Measurements from ENCODE around the gene CHST6. TPM values are rescaled to one million over a fixed set of nuclear protein-coding genes. Genes with fewer than 3 reads are reported as not detected.
A peak's percentile ranks its signal among the peaks of the same experiment; 100 is the strongest.
"Not testable (repeated sequence)": the region's sequence is repeated elsewhere in the genome, so short reads cannot be mapped to it uniquely, and the experiment has no call there.

CHST6 gene
- total RNA-seq, 1 experiment from 2014 or later = 1.8 TPM

DNA sequence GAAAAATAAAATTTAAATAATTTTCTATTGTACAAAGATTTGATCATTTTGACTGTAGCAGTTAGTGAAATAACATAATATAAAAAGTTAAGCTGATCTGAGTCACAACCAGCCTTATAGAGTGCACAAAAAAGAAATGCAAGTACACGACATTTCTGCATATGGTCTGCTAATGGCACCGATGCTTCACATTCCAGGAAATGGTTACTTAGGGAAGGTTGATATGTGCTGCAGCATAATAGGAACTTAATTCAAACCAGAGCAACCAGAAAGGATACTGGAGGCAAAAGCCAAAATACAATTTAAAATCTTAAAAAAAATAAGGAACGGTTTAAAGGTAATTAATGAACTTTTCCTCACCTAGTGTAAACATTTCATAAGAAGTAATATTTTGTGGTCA, 51.9 kb downstream of the CHST6 start:
- no peak for DNase-seq (ENCODE audit: low read depth)

DNA sequence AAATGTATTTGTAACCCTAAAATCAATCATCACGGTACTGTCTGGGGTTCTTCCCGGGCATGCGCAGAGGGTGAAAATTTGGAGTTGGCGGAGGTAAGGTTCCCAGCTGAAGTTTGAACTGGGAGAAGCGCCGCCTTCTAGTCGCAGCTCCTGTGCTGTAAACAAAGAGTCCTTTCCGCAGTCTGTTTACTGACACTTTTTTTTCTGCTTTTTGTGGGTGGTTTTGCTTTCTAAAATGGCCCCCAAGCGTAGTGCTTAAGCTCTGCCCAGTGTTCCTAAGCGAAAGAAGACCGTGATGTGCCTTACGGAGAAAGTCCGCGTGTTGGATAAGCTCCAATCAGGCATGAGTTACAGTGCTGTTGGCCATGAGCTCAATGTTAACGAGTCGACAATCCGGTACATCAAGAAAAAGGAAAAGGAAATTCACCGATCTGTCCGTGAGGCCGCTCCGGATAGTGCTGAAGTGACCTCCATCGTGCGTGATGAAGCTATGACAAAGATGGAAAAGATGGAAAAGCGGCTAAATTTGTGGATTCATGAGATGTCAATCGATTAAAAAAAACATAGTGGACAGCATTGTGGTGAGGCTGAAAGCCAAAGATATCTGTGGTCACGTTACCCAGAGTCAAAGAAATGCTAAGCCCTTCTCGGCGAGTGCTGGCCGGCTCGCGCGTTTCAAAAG, 61.4 kb downstream of the CHST6 start:
- DNase-seq (ENCODE audit: low read depth) = peak; percentile 95

DNA sequence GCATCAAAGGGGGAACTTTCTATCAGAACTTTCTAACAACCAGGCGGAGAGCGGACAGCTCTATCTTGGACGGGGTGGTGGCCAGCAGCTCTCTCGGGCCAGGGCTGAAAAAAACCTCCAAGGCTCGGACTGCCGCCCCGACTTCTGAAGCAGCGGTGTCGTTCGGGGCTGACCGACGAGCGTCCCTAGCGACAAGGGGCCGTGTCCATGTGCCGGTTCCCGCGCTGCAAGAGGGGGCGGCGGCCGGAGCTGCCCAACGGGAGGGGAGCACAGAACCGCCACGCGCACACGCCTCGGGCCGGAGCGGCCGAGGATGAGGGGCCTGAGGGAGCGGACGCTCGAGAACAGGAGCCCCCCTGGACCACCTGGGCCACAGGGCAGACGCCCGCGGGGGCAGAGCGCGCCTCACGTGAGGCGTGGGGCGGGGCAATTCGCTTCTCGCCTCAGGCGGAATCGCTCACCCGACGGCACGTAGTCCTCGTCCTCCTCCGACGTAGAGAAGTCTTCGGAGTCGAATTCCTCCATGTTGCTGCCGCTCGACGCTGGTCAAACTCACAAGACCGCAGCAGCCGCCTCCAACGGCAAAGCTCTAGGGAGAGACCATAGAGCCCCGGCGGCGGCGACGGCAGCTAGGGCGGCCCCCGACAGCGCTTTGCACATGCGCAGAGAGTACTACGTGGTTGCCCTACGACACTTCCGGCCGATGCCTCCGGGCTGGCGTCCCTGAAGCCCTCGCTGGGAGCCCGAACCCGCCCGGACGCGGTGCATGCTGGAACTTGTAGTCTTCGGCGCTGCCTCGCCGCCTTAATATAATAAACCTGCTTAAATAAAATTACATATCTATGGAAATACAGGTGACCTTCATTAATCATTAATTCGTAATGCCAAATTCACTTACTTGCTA, 62.2 kb downstream of the CHST6 start, which contains the start of gene CFDP1:
CFDP1 (minus strand) TSS at position 676 of the 904 bp plus-strand sequence; CDS start at position 525, 151 bp downstream.
- DNase-seq (ENCODE audit: low read depth) = peak; percentile 90

DNA sequence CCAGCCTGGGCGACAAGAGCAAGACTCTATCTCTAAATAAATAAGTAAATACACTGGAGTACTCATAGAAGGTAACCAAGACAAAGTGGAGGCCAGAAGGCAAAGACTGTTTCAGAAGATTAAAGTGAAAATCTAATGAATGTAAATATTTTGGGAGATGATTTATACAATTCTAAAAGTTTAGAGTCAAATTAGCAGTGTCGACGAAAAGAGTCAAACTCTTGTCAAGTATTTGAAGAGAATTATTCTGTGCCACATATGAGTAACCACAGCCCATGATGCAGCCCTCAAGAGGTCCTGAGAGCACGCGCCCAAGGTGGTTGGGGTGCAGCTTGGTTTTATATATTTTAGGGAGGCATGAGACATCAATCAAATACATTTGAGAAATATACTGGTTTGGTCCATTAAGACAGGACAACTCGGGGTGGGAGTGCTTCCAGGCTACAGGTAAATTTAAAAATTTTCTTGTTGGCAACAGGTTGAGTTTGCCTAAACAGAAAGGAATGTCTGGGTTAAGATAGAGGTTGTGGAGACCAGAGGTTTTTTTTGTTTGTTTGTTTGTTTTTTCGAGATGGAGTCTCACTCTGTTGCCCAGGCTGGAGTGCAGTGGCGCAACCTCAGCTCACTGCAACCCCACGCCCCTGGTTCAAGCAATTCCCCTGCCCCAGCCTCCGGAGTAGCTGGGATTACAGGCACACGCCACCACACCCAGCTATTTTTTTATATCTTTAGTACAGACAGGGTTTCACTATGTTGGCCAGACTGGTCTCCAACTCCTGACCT, 65.4 kb downstream of the CHST6 start:
- DNase-seq (ENCODE audit: low read depth) = no peak

DNA sequence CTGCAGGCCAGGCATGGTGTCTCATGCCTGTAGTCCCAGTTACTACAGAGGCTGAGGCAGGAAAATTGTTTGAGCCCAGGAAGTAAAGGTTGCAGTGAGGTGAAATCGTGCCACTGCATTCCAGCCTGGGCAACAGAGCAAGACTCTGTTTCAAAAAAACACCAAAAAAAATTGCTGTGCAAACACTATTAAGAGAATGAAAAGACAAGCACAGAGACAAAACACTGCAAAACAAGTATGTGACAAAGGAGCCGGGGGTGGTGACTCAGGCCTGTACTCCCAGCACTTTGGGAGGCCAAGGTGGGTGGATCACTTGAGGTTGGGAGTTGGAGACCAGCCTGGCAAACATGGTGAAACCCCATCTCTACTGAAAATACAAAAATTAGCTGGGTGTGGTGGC, 68.7 kb downstream of the CHST6 start:
- peak; percentile 7 for DNase-seq (ENCODE audit: low read depth)

DNA sequence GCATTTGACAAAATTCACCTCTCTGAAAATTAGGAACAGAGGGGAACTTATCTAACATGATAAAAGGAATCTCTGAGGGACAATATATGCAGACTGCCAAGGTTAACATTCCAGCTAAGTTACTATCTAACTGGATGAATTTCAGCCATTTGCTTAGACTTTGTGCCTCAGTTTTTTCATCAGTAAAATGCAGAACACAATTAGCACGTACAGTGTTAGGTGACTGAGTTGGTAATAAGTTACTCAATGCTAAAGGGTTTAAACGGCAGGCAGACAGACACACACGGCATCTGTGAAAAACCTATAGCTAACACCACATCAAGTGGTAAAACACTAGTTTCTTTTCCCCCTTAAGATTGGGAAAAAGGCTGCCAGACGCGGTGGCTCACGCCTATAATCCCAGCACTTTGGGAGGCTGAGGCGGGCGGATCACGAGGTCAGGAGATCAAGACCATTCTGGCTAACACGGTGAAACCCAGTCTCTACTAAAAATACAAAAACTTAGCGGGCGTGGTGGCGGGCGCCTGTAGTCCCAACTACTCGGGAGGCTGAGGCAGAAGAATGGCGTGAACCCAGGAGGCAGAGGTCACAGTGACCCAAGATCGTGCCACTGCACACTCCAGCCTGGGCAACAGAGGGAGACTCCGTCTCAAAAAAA, 71.0 kb downstream of the CHST6 start:
- DNase-seq (ENCODE audit: low read depth) = not testable (repeated sequence)

DNA sequence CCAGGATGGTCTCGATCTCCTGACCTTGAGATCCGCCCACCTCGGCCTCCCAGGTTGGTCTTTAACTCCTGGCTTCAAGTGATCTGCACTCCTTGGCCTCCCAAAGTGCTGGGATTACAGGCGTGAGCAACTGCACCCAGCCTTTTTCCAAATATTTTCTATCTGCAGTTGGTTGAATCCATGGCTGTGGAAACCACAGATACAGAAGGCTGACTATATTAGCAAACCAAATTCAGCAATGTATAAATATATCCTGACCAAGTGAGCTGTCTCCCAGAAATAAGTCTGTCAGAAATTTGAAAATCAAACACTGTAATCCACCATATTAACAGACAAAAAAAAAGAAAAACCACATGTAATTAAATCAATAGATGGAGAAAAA, 71.5 kb downstream of the CHST6 start:
- DNase-seq (ENCODE audit: low read depth) = no peak

Other genes with a start within 250 kb of the CHST6 start
- 67.9 and 96.1 TPM in 2 replicates for gene BCAR1, start 243.8 kb downstream of the CHST6 start, total RNA-seq (2014; rRNA removed)
- 57.5 and 63.3 TPM in 2 replicates for gene CFDP1, start 61.9 kb downstream of the CHST6 start, total RNA-seq (2014; rRNA removed)
- gene TMEM170A, start 30.8 kb downstream of the CHST6 start, total RNA-seq (2014; rRNA removed) = 9.7 and 11.7 TPM in 2 replicates
- not detected in 2 replicates for gene CHST5, start 40.7 kb upstream of the CHST6 start, total RNA-seq (2014; rRNA removed)
- gene TMEM231, start 60.8 kb upstream of the CHST6 start, total RNA-seq (2014; rRNA removed) = 6.2 and 8.3 TPM in 2 replicates
- gene GABARAPL2, start 70.9 kb upstream of the CHST6 start, total RNA-seq (2014; rRNA removed) = 53.7 and 59.0 TPM in 2 replicates
- 50.2 and 66.0 TPM in 2 replicates for gene ADAT1, start 127.8 kb upstream of the CHST6 start, total RNA-seq (2014; rRNA removed)
- 198 and 202 TPM in 2 replicates for gene KARS1, start 152.2 kb upstream of the CHST6 start, total RNA-seq (2014; rRNA removed)
- 53.2 and 60.0 TPM in 2 replicates for gene TERF2IP, start 152.3 kb upstream of the CHST6 start, total RNA-seq (2014; rRNA removed)
- not detected in 2 replicates for gene CPHXL2, start 181.6 kb upstream of the CHST6 start, total RNA-seq (2014; rRNA removed)
- not detected in 2 replicates for gene DUXB, start 206.0 kb upstream of the CHST6 start, total RNA-seq (2014; rRNA removed)
- gene CPHXL, start 231.0 kb upstream of the CHST6 start, total RNA-seq (2014; rRNA removed) = not detected in 2 replicates

Measured in LHCN-M2 (cell line).